Esophagus (tissue), 2 donors: Measurements from ENCODE around the gene MT2A. TPM values are rescaled to one million over a fixed set of nuclear protein-coding genes. Genes with fewer than 3 reads are reported as not detected.
A peak's percentile ranks its signal among the peaks of the same experiment; 100 is the strongest.

Experiments
- H3K27ac ChIP-seq, 2 donors: one replicate each; pipeline ENCODE4 v1.5.1; 2013; ENCODE audit warnings: low read depth in 2 of 2, mild to moderate bottlenecking in 2 of 2, inconsistent platforms in 1 of 2, low read length in 1 of 2, moderate library complexity in 1 of 2
- H3K27me3 ChIP-seq, 2 donors: one replicate each; pipeline ENCODE4 v1.6.1; 2013; ENCODE audit warnings: low read length in 2 of 2, control low read depth in 1 of 2, mild to moderate bottlenecking in 1 of 2; ENCODE audit not compliant: insufficient read depth in 2 of 2, control insufficient read depth in 1 of 2
- H3K36me3 ChIP-seq, 2 donors: one replicate each; pipeline ENCODE4 v1.6.1; 2013; ENCODE audit warnings: low read length in 1 of 2; ENCODE audit not compliant: control insufficient read depth in 2 of 2, insufficient read depth in 2 of 2
- H3K4me1 ChIP-seq, 2 donors: one replicate each; pipeline ENCODE4 v1.6.1; 2013; ENCODE audit warnings: low read length in 1 of 2; ENCODE audit not compliant: control insufficient read depth in 2 of 2, insufficient read depth in 2 of 2
- H3K4me3 ChIP-seq, 2 donors: one replicate each; pipeline ENCODE4 v1.5.1; 2013; ENCODE audit warnings: low read length in 2 of 2, mild to moderate bottlenecking in 2 of 2, low read depth in 1 of 2, moderate library complexity in 1 of 2
- H3K9me3 ChIP-seq, 2 donors: one replicate each; pipeline ENCODE4 v1.6.1; 2013; ENCODE audit warnings: mild to moderate bottlenecking in 2 of 2, low read depth in 1 of 2, low read length in 1 of 2, moderate library complexity in 1 of 2; ENCODE audit not compliant: control insufficient read depth in 2 of 2, insufficient read depth in 1 of 2
- WGBS, 2 donors: extraction: QIAGEN DNeasy Blood & Tissue Kit; methylation state at CpG; one replicate each; pipeline ENCODE4 v1.1.7; 2013; 5-methylcytosine and 5-hydroxymethylcytosine counted together
- polyA plus RNA-seq, 2 donors: library from polyadenylated mRNA; stranded (reverse); fragments of 200-250 nt; gene quantifications; one replicate each; pipeline ENCODE4 v1.2.3, GENCODE V29; 2013
- donor health status: healthy with polysubstance abuse.
- donor health status: Bipolar disorder and iron deficiency.

Gene MT2A
- polyA plus RNA-seq, 2 donors: 264 to 473 TPM

DNA sequence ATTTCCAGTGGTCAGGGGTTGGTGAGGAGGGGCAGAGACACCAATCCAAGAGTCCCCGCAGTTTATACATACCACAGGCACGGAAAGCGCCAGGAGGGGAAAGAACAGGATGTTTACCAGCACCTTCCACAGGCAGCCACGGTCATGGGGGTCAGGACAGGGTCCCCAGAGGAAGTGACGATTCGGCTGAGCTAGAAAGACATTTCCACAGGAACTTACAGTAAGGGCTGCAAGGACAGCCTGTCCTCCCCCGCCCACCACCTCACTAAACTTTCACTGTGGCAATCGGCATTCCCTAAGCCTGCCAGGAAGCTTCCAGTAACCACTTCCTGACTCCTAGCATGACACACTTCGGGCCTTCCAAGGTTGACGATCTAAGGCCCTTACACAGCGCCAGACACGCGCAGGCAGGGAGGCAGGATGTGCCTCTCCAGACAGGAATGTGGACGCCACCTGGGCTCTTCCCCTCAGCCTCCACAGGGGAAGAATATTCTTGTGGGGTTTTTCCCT, 1.2 kb upstream of the MT2A start:
- no peak overlapping the region for H3K4me3 ChIP-seq
- no peaks in the 10 kb centered on the region for H3K9me3 ChIP-seq
- H3K27me3 ChIP-seq: no peaks in the 10 kb centered on the region
- peak overlapping the region; percentile 93 to 97 for H3K27ac ChIP-seq
- 22 to 47% methylated on average over 14 of the region's 14 CpGs for WGBS, 2 donors
- H3K4me1 ChIP-seq: peaks cover 0 to 28% of the 10 kb centered on the region in 2 donors
- no peaks in the 10 kb centered on the region for H3K36me3 ChIP-seq

DNA sequence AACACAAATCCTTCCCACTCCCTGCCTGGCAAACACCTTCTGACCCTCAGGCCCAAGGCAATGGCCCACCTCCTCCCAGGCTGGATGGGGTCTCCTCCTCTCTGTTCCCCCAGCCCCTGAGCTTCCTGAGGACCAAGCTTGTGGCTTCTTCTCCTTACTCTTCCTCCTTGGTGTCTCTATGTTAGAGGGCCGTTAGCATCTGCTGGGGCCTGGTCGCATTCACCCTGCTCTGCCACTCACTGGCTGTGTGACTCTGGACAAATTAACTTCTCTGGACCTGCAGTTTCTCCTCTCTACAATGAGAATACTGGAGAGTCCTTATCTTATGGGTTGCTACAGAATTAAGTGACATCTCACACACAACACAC, 725 bp upstream of the MT2A start:
- Histone ChIP-seq H3K36me3 (no peaks in the 10 kb centered on the region), H3K27ac (peak overlapping the region; percentile 93 to 97), H3K4me1 (peaks cover 0 to 28% of the 10 kb centered on the region in 2 donors), H3K27me3 (no peaks in the 10 kb centered on the region), H3K9me3 (no peaks in the 10 kb centered on the region), H3K4me3 (peak overlapping the region in 1 of 2 donors; percentile 26)
- WGBS, 2 donors: 40 to 64% methylated on average over 2 of the region's 2 CpGs

DNA sequence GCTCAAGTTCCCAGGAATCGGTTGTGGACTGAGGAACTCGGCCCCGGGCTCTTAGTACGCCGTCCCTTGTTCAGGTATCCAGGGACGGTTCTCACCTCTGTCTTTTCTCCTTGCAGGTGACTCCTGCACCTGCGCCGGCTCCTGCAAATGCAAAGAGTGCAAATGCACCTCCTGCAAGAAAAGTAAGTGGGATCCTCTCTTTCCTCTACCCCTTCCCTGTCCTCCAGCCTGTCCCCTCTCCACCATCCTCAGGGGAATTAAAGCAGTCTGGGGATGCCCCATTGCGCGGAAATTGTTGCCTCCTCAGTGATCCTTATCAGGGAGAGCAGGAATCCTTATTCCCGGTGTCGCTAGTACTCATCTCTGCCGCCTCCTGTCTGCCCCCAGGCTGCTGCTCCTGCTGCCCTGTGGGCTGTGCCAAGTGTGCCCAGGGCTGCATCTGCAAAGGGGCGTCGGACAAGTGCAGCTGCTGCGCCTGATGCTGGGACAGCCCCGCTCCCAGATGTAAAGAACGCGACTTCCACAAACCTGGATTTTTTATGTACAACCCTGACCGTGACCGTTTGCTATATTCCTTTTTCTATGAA, 585 bp downstream of the MT2A start:
- Histone ChIP-seq H3K27ac (peak overlapping the region; percentile 77 to 79), H3K36me3 (no peaks in the 10 kb centered on the region), H3K27me3 (no peaks in the 10 kb centered on the region), H3K9me3 (no peaks in the 10 kb centered on the region), H3K4me1 (peaks cover 0 to 28% of the 10 kb centered on the region in 2 donors), H3K4me3 (peak overlapping the region; percentile 51 to 56)
- WGBS, 2 donors: 0% methylated on average over 21 of the region's 21 CpGs

DNA sequence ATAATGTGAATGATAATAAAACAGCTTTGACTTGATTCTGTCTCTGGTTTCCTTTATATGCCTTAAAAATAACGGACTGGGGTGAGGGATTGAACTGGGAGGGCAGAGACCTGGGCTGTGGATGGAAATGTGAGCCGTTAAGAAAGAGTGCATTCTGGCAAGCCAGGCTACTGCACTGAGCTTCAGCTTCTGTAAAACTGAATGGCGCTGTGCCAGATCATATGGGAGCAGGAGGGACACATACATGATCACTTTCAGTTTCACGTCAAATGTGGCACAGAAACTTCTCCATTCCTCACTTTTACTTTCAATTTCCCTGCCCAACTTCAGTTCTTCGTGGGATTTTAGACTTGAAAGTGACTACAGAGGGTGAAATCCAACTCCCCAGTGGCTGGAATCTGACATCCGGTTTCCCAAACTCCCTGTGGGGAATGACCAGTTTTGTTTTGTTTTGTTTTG, 1.1 kb downstream of the MT2A start:
- no peaks in the 10 kb centered on the region for H3K36me3 ChIP-seq
- no peaks in the 10 kb centered on the region for H3K9me3 ChIP-seq
- WGBS, 2 donors: 0 to 1% methylated on average over 6 of the region's 6 CpGs
- peak overlapping the region; percentile 51 to 56 for H3K4me3 ChIP-seq
- H3K4me1 ChIP-seq: peaks cover 0 to 28% of the 10 kb centered on the region in 2 donors
- no peaks in the 10 kb centered on the region for H3K27me3 ChIP-seq
- peak overlapping the region; percentile 79 to 92 for H3K27ac ChIP-seq

DNA sequence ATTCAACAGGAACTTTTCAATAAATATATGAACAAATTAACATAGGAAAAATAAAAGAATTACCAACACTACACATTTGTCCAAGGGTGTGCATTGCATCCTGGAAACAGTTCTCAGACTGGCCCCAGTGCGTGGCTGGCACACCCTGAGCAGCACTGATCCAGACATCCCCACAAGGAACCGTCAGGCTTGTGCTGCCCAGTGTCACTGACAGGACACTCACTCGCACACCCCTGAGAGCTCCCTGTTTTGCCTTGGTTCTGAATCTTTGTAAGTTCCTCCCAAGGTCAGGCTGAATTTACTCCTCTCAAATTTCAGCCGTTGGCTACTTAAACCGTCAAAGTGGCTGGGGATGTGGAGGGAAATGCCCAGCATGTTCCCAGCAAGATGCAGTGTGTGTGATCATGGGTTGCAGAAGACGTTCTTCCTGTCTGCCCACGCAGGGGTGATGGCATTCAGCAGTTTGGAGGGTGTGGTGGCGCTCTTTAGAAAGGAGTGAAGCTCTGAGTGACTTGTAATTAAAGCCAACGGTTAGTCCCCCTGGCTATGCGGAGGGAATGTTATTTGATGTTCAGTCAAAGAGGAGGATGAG, 1.7 kb downstream of the MT2A start:
- H3K4me1 ChIP-seq: peaks cover 0 to 28% of the 10 kb centered on the region in 2 donors
- peak overlapping the region in 1 of 2 donors; percentile 56 for H3K4me3 ChIP-seq
- H3K27me3 ChIP-seq: no peaks in the 10 kb centered on the region
- 7 to 9% methylated on average over 10 of the region's 10 CpGs for WGBS, 2 donors
- H3K9me3 ChIP-seq: no peaks in the 10 kb centered on the region
- H3K36me3 ChIP-seq: no peaks in the 10 kb centered on the region
- H3K27ac ChIP-seq: peak overlapping the region; percentile 79 to 97

DNA sequence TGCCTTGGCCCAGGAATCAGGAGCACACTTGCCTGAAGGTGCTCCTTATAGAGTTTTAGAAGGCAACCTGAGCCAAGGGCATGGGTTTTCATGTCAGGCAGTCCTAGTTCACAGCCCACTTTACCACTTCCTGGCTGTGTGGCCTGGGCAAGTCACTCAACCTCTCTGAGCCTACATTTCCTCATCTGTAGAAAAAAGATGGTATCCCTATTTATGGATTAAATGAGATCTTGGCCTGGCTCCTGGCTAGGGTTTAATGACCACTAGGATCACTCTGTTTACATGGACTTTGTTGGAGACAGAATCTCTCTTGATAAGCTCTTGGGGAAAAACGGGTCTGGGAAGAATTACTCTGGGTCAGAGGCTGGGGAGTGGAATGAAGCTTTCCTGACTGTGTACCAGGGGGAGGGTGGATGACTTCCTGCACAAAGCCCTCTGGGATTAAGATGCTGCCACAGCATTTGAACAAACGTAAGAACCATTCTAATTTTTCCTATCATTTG, 2.3 kb downstream of the MT2A start:
- H3K4me1 ChIP-seq: peaks cover 0 to 28% of the 10 kb centered on the region in 2 donors
- no peaks in the 10 kb centered on the region for H3K36me3 ChIP-seq
- H3K9me3 ChIP-seq: no peaks in the 10 kb centered on the region
- H3K27ac ChIP-seq: peak overlapping the region; percentile 79 to 97
- H3K27me3 ChIP-seq: no peaks in the 10 kb centered on the region
- 20 to 22% methylated on average over 2 of the region's 2 CpGs for WGBS, 2 donors
- H3K4me3 ChIP-seq: no peak overlapping the region

DNA sequence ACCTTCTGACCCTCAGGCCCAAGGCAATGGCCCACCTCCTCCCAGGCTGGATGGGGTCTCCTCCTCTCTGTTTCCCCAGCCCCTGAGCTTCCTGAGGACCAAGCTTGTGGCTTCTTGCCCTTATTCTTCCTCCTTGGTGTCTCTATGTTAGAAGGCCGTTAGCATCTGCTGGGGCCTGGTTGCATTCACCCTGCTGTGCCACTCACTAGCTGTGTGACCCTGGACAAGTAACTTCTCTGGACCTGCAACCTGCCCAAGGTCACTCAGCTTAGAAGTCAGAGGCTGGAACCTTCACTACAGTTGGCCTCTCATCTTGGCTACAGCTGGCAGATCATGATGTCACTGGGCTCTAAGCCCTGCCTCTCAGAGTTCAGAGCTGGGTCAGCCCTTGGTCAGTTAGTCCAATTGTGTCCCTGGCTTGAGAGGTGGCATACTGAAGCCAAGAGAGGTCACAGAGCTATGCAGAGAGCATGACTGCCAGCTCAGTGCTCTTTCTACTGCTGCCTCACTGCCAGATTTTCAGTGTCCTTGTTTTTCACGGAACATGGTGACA, 3.0 kb downstream of the MT2A start:
- WGBS, 2 donors: 58 to 64% methylated on average over 2 of the region's 2 CpGs
- peaks cover 0 to 25% of the 10 kb centered on the region in 2 donors for H3K4me1 ChIP-seq
- peak overlapping the region; percentile 79 to 97 for H3K27ac ChIP-seq
- no peaks in the 10 kb centered on the region for H3K36me3 ChIP-seq
- H3K4me3 ChIP-seq: no peak overlapping the region
- H3K27me3 ChIP-seq: no peaks in the 10 kb centered on the region
- no peaks in the 10 kb centered on the region for H3K9me3 ChIP-seq

DNA sequence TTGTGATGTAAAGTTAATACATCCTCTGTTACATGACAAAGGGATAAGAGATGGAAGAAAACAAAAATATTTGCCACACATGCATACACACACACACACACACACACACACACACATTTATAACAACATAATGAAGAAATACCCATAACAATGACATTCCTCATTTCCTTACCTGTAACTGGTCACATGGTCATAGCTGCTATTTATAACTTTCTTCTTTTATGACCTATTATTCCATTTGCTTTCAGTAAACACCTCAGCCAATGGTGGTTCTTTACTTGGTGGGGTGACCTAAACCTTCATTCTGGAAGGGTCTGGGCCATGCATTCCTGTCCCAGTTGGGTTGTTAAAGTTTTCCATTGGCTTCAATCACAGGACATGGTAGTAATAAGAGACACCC, 5.3 kb downstream of the MT2A start:
- Histone ChIP-seq H3K27me3 (no peaks in the 10 kb centered on the region), H3K4me3 (no peak overlapping the region), H3K9me3 (no peaks in the 10 kb centered on the region), H3K4me1 (peaks cover 0 to 16% of the 10 kb centered on the region in 2 donors), H3K36me3 (no peaks in the 10 kb centered on the region), H3K27ac (no peak overlapping the region)

DNA sequence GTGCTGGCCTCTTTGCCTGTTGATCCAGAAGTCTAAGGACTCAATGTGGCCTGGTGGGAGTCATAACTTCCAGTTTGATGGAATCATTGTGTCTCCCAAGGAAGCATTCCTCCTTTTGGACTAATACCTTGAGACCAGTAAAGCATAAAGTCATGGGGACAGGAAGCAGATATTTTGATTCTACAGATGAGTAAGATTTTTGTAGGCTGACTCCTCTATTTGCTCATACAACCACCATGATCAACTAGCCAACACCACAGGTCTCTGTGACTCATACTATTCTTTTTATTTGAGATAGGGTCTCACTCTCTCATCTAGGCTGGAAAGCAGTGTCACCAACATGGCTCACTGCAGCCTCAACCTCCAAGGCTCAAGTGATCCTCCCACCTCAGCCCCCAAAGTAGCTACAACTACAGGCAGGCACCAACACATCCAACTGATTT, 6.2 kb downstream of the MT2A start:
- peaks cover 0 to 16% of the 10 kb centered on the region in 2 donors for H3K4me1 ChIP-seq
- no peak overlapping the region for H3K4me3 ChIP-seq
- no peaks in the 10 kb centered on the region for H3K36me3 ChIP-seq
- H3K9me3 ChIP-seq: no peaks in the 10 kb centered on the region
- no peaks in the 10 kb centered on the region for H3K27me3 ChIP-seq
- no peak overlapping the region for H3K27ac ChIP-seq
